SW 1271 (cell line): ENCODE data around the gene CNOT6L.

ENCODE experiments used
- DNase-seq, 2 experiments: peaks; one replicate each; lab custom pipeline; 2025; lab: John Stamatoyannopoulos, UW

CNOT6L gene

GRCh38 chr4:77712675-77713074, 106.5 kb downstream of the CNOT6L start:
- no peak for DNase-seq

- DNase-seq: no peak
Measured at GRCh38 chr4:77711469-77711868, 107.7 kb downstream of the CNOT6L start.

- DNase-seq: no peak
Measured at GRCh38 chr4:77710684-77711083, 108.5 kb downstream of the CNOT6L start.

DNA sequence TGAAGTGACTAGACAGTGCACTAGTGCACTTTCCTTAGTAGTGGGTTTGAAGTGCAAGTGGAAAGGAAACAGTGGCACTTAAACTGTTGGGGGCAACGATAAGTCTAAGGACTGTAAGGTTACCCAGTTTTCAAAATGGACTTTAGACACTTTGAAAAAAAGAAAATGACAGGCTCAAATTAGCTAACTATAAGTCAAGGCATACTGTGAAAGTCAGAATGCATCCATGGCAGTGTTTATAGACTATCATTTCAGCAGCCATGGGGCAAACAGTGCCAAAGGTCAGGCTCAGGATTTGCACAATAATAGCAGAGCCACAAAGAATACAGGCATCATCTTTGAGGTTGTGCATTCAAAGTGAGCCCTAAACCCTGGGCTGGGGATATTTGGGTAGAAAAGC, 109.1 kb downstream of the CNOT6L start:
- no peak for DNase-seq

DNA sequence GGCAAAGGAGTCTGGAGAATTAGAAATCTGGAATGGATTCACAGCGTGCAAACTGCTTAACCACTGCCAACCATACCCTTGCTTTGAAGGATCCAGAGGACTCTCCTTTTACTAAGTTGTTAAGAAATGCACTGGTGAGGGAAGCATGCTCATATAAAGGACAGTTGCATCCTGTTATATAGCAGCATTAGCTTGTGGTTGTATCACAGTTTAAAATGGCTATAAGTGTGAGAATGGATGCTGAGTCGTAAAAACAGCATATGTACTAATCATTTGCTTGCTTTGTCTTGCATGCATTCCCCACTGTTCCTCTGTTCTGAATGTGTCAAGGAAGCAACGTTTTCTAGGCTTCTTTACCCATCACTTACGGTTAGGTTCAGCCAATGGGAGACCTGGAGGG, 112.5 kb downstream of the CNOT6L start:
- no peak for DNase-seq

GRCh38 chr4:77703666-77704065, 115.5 kb downstream of the CNOT6L start:
- DNase-seq: no peak

DNA sequence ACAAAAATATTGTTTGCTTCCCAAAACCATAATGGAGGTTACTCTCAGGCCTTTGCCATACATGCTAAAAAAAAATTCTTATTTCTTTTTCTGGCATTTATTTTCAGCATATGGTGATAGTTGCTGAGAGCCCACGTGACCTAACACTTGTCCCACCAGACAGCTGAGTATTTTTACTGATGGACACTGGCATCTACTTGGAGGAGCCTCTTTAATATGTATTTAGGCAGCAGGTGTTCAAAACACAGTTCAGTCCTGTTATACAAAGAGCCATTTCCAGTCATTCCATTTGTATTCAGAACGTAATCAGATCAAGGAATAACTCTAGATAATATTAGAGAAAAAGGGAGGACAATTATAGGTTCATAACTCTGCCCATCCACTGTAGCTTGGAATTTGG, 118.0 kb downstream of the CNOT6L start:
- no peak for DNase-seq

DNA sequence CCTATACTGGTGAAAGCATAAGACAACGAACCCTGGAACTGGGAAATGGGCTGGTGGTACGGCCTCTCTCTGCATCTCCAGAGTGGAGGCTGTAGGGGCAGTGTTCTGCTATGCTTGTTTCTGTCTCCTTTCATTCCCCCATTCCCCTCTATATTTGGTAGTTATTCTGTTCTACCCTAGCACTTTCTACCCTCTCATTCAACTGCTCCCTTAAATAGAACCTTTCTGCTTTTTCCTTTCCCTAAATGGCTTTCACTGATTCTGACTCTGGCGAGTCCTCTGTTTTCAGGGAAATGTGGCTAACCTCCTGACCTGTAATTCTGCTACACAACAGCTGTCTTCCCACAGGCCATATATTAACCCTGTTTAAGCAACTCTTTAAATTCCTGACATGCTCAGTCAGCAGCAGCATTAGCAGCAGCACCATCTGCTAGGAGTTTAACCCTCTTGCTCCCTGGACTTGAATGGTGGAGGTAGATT, 119.4 kb downstream of the CNOT6L start:
- DNase-seq: peak in 1 of 2 experiments; percentile 42

GRCh38 chr4:77697860-77698590, 121.1 kb downstream of the CNOT6L start:
- peak in 1 of 2 experiments; percentile 44 for DNase-seq

DNA sequence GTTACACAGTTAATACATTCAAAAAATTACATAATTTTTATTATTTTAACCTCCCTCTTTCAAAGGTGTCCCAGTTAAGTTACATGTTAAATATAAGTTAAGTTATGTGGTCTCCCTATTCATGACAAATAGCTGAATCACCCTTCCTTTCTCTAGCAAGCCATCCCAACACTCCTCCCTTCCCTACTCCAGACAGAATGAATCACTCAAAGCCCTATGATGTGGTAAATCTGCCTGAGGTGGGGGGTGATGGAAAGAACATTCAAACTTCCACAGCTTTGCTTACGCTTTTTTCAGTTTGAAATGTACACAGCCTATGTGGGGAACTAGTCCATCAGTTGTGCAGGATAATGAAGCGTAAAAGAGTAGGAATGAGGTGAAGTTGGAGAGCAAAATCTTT, 123.4 kb downstream of the CNOT6L start:
- DNase-seq: peak; percentile 15 to 78

- DNase-seq: no peak
Measured at GRCh38 chr4:77692847-77693432, 126.2 kb downstream of the CNOT6L start.

- no peak for DNase-seq
Measured at GRCh38 chr4:77681792-77682191, 137.4 kb downstream of the CNOT6L start.

GRCh38 chr4:77676842-77677241, 142.3 kb downstream of the CNOT6L start:
- DNase-seq: no peak

GRCh38 chr4:77671051-77671450, 148.1 kb downstream of the CNOT6L start:
- no peak for DNase-seq

- no peak for DNase-seq
Measured at GRCh38 chr4:77669946-77670590, 149.1 kb downstream of the CNOT6L start.

DNA sequence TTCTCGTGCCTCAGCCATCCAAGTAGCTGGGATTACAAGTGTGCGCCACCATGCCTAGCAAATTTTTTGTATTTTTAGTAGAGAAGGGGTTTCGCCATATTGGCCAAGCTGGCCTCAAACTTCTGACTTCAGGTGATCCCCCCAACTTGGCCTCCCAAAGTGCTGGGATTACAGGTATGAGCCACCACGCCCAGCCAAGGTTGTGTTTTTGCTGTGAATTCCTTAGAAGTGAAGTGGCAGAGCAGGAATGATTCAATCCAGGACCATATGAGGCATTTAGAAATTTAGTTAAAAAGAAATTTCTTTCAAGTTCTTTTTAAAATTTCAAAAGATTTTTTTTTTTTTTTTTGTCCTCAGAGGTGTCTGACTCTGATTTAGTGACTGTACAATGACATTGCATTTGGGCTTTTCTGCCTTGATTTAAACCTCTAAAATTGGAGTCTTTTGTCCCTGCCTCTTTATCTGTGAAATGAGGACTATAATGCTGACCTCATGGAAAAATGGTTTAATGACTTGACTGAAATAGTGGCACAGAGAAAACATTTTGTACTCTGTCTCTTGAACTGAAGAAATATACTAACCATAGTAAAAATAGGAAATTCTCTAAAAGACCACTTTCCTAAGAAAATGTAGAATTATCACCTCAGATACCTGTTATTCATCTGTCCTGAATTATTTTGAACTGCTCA, 153.6 kb downstream of the CNOT6L start:
- no peak for DNase-seq
